ENCODE measurements around the gene ZNF765.
"Not testable (repeated sequence)": the region's sequence is repeated elsewhere in the genome, so short reads cannot be mapped to it uniquely, and the experiment has no call there.

Gene ZNF765

DNA sequence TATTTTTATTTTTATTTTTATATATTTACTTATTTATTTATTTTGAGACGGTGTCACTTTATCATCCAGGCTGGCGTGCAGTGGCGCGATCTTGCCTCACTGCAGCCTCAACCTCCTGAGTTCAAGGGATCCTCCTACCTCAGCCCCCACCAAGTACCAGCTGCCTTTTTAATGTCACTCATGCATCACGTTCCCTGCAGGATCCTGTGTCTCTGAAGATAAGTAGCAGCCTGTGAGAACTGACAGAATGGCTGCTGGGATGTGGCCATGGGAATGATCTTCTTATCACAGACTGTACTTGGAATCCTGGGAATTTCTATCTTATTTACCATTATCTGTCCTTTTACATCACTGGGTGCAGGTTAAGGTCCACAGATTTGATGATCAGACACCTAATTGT, 27.6 kb downstream of the ZNF765 start:
- no peak for DNase-seq

DNA sequence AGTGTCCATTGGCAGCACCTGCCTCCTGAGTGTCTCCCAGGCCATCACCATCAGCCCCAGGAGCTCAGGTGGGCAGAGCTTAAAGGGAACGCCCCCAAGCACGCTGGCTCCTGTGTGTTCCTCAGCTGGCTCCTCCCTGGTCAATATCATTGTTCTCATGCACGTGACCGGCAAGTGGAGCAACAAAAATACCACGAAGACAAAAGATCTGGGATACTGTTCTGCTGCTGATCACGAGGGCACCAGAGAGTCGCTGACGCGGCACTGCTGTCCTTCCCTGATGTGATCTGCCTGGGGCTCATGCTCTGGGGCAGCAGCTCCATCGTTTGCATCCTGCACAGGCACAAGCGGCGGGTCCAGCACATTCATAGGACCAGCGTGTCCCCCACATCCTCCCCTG, 28.1 kb downstream of the ZNF765 start:
- peak; percentile 18 for DNase-seq

DNA sequence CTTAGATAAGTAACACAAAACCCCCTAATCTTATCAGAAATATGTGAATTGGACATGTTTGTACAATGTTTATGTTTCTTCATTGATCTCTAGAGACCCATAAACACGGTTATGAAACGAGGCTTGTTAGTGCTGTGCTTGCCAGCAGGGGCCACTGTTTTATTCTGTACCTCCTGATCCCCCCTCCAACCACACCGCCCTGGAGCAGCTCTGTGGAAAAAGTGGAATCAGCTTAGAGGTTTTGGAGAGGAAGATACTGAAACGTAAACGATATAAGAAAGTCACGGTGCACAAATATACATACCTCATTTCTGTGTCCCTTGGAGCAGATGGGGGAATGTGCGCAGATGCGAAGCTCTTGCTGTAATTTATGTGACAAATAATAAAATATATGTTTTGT, 28.7 kb downstream of the ZNF765 start:
- not testable (repeated sequence) for DNase-seq

DNA sequence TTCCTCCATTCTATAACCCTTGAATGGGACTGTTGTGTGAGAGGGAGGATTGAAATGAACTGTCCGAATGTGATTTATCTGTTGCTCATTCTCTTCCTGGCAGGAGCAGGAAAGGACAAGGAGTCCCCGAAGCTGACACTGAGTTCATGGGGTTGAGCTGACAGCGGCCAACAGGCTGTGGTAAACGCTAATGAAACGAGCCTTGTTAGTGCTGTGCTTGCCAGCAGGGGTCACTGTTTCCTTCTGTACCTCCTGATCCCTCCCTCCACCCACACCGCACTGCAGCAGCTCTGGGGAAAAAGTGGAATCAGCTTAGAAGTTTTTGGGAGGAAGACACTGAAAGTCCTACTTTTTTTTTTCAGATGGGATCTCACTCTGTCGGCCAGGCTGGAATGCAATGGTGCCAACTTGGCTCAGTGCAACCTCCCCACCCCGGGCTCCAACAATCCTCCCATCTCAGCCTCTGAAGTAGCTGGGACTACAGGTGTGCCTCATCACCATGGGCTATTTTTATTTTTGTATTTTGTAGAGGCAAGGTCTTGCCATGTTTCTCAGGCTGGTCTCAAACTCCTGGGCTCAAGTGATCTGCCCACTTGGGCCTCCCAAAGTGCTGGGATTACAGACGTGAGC, 30.1 kb downstream of the ZNF765 start:
- peak; percentile 14 for DNase-seq

DNA sequence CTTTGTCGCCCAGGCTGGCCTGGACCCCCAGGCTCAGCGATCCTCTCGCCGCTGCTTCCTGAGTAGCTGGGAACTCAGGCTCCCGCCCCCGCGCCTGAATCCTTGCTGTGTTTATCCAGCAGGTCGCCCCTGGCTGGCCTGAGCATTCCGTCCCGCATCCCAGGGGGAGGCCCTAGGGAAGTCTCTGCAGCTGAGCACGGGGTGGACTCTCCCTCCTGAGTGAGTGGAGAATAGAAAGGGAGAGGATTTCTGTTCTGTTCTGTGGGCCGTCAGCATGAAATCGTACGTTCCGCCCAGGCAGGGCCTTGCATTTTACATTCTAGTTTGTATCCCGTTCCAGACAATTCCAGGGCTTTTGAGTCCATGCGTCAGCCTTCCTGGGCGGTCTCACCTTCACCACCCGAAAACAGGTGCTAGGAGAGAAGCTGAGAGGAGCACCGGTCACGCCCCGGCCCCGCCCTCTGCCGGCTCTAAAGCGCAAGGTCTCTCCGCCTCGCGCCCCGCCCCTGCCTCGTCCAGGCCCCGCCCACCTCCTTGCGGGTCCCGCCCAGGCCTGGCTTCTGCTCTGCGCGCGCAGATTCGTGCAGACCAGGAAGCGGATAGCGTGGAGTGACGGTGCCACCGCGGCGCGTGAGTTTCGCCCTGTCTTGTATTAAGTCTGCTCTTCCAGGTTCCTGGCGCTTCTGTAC, 36.6 kb downstream of the ZNF765 start, which contains the start of gene ZNF761:
Gene ZNF761, plus strand, starts transcription at position 586 of the 689 bp plus-strand sequence. CDS start 15,285 bp downstream, outside the sequence.
- peak; percentile 93 for DNase-seq

DNA sequence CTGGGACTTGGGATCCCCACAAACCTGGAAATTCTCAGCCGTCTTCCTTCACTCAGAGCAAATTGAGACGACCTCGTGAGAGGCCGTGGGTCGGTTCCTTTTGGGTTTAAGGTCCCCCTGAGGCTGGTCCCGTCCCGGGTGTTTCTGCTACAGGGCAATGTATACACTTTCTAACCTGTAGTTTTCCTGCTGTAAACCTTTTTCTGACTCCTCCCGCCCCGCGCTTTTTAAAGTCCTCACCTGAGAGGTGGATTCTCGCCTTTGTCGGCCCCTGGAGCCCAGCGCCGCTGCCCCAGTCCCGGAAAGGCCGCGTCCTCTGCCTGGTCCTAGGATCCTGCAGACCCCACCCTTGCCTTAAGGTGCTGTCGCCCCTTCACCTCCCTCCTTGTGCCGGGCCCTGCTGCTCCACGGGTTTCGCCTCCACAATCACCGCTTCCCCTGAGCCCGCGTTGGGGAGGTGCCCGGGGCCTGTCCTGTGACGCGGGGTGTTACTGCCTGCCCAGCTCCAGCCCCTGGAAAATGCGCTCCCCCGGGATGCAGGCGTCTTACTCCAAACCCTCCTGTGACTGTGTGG, 37.2 kb downstream of the ZNF765 start:
- no peak for DNase-seq

DNA sequence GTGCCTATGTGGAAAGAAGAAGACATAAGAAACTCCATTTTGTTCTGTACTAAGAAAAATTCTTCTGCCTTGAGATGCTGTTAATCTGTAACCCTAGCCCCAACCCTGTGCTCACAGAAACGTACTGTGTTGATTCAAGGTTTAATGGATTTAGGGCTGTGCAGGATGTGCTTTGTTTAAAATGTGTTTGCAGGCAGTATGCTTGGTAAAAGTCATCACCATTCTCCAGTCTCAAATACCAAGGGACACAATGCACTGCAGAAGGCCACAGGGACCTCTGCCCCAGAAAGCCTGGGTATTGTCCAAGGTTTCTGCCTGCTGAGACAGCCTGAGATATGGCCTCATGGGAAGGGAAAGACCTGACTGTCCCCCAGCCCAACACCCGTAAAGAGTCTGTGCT, 48.9 kb downstream of the ZNF765 start:
- DNase-seq, result not testable (repeated sequence)

DNA sequence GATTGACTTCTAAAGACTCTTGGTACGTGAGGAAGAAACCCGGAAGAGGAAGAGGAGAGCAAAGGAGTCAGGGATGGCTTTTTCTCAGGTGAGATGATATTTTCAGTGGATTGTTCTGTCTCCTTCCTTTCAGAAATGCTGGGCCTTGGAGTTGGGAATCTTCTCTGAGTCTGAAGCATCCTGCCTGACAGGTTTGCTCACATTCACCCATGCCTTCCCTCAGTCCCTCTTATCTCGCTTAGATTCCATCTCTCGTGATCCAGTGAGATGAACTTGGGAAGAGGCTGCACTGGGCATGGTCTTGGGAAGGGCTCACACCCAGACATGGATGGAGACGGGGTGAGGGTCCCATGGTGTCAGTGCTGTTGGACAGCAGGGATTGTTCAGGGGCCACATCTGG, 52.2 kb downstream of the ZNF765 start:
- not testable (repeated sequence) for DNase-seq

DNA sequence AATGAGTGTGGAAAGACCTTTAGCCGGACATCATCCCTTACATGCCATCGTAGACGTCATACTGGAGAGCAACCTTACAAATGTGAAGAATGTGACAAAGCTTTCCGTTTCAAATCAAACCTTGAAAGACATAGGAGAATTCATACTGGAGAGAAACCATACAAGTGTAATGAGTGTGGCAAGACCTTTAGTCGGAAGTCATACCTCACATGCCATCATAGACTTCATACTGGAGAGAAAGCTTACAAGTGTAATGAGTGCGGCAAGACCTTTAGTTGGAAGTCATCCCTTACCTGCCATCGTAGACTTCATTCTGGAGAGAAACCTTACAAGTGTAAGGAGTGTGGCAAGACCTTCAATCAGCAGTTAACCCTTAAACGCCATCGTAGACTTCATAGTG, 60.9 kb downstream of the ZNF765 start:
- DNase-seq, result no peak

DNA sequence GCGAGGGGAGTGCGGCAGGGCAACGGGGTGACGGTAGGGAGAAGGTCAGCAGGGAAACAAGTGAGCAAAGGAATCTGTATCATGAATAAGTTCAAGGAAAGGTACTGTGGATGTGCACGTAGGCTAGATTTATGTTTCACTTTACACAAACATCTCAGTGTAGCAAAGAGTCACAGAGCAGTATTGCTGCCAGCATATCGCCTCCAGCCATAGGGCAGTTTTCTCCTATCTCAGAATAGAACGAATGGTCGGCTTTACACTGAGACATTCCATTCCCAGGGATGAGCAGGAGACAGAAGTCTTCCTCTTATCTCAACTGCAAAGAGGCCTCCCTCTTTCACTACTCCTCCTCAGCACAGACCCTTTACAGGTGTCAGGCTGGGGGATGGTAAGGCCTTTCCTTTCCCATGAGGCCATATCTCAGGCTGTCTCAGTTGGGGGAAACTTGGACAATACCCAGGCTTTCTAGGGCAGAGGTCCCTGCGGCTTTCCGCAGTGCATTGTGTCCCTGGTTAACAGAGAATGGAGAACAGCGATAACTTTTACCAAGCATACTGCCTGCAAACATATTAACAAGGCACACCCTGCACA, 65.3 kb downstream of the ZNF765 start:
- DNase-seq, result not testable (repeated sequence)

DNA sequence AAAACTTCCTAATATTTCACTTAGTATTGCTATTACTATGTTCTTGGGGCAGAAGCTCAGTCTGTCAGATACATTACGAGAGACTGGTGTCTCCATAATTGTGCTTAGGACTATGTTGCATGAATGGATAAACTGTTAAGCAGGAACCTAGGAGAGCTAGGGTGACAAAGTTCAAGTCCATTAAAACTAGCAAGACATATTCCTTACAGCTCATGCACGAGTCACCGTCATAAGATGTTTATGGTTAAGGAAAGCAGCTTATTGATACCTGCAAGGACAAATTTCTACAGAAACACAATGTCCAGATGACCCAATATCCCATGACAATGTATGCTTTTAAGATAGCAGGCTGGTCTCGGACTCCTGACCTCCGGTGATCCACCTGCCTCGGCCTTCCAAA, 66.9 kb downstream of the ZNF765 start:
- no peak for DNase-seq

DNA sequence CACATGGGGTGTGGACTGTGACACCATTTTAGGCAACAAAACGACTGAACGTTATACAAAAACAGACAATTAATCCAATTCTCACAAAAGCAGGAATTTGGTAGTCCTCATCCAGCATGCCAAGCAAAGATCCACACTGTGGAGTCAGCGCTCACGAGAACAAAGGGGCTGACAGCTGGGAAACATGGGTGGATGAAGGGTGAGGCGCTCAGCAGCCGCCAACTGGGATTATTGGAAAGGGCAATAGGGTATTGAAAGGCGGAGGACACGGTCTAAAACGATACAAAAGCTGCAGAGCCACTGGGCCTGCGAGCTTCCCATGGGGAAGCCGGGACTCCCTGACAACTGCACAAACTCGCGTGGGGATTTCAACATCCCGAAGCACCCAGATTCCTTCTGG, 67.9 kb downstream of the ZNF765 start:
- no peak for DNase-seq

DNA sequence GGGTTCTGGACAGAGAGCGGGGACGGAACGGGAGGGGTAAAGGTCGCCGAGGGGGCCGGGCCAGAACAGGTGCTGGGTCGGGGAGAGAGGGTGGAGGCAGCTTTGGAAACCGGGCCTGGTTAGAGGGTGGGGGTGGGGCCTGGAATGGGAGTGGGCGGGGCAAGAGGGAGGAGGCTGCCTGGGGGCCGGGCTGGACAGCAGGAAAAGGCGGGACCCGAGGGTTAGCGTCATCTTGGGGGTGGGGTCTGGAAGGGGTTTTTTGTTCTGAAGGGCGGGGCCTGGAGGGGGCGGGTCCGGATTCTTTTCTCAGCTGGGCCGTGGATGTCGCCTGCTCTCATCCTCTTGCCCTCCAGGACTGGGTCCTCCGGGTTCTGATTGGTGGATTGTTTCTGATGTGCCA, 68.3 kb downstream of the ZNF765 start:
- no peak for DNase-seq

DNA sequence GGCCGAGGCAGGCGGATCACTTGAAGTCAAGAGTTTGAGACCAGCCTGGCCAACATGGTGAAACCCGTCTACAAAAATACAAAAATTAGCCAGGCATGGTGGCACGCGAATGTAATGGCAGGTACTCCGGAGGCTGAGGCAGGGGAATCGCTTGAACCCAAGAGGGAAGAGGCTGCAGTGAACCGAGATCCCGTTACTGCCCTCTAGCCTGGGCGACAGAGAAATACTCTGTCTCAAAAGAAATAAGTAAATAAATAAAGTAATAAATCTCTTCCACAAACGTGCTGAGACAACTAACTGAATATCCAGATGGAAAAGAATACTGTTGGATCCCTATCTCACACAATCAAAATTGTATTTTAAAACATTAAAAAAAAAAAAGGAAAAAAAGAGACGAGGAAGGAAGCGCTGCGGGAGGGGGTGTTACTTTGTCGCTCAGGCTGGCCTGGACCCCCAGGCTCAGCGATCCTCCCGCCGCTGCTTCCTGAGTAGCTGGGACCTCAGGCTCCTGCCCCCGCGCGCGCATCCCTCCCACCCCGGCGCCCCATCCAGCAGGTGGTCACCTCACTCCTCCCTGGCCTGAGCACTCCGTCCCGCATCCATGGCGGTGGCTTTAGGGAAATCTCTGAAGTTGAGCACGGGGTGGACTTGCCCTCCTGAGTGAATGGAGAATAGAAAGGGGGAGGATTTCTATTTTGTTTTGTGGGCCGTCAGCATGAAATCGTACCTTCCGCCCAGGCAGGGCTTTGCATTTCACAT, 72.0 kb downstream of the ZNF765 start:
- DNase-seq, result no peak

DNA sequence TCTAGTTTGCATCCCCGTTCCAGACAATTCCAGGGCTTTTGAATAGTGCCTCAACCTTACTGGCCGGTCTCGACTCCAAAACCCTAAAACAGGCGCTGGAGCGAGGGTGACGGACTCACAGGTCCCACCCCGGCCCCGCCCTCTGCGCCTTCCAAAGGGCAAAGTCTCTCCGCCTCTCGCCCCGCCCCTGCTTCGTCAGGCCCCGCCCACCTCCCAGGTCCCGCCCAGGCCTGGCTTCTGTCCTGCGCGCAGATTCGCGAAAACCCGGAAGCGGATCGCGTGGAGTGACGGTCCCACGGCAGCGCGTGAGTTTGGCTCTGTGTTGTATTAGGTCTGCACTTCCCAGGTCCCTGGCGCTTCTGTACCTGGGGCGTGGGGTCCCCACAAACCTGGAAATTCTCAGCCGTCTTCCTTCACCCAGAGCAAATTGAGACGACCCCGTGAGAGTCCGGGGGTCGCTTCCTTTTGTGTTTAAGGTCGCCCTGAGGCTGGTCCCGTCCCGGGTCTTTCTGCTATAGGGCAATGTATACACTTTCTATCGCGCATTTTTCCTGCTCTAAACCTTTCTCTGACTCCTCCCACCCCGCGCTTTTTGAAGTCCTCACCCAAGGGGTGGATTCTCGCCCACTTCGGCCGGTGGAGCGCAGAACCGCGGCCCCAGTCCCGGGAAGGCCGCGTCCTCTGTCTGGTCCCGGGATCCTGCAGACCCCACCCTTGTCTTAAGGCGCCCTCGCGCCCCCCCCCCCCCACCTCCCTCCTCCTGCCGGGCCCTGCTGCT, 72.7 kb downstream of the ZNF765 start, which contains the start of gene ZNF813:
Gene ZNF813, plus strand, starts transcription at position 249 of the 778 bp plus-strand sequence. CDS start 16,090 bp downstream, outside the sequence.
- DNase-seq, result peak; percentile 86

DNA sequence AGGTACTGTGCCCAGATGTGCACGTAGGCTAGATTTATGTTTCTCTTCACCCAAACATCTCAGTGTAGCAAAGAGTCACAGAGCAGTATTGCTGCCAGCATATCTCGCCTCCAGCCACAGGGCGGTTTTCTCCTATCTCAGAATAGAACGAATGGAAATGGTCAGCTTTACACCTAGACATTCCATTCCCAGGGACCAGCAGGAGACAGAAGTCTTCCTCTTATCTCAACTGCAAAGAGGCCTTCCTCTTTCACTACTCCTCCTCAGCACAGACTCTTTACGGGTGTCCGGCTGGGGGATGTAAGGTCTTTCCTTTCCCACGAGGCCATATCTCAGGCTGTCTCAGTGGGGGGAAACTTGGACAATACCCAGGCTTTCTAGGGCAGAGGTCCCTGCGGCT, 73.7 kb downstream of the ZNF765 start:
- not testable (repeated sequence) for DNase-seq

DNA sequence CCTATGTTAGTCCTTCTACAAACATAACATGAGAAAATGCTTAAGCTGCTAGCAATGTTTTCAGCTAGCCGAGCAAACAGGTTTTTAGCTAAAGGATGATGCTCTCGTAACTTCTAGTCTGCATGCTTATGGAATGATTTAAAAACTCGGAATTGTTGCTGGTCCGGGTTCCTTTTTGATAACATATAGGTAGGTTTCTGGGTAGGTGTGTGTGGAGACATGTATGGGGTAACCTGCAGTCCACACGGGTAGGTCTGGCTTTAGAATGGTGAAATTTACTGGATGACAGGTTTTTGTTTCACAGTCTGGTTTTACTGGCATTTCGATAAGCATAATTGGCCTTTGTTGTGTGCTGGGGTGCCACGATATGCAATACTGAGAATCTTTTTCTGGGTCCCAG, 77.0 kb downstream of the ZNF765 start:
- DNase-seq, result no peak

DNA sequence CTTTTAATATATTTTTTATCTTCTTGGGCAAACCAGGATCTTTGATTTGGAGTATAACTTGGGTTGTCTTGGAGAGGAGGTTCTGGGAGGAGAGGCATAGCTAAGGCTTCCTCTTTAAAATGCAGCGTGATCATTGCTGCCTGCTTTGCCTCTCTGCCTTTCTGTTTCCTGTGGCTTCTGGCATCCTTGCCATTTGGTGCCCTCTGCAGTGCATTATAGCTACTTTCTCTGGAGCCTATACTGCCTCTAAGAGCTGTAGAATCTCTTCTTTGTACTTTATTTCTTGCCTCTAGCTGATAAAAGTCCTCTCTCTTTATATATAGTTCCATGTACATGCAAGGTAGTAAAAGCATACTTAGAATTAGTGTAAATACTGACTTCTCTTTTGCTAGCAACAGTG, 79.9 kb downstream of the ZNF765 start:
- not testable (repeated sequence) for DNase-seq

DNA sequence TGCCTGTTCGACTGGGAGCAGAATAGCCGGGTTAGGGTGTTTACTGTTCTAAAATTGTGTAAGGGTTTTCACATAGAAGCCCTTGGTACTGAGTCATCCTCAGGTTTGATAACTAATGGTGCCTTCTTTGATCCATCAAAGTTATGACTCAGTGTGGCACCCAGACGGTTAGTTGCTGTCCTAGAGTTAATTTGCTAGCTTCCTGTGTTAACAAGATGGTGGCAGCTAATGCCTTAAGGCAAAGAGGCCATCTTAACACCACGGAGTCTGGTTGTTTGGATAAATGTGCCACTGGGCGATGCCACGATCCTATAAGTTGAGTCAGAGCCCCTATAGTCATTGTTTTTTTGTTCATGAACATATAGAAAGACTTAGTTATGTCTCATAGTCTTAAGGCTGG, 80.5 kb downstream of the ZNF765 start:
- DNase-seq, result not testable (repeated sequence)

Data from NCI-H774 (cell line).